IPS-NIHi7 (cell line): Measurements from ENCODE around the gene LARP7.
"Not testable (repeated sequence)": the region's sequence is repeated elsewhere in the genome, so short reads cannot be mapped to it uniquely, and the experiment has no call there.

Experiments
- DNase-seq: peaks from one replicate; pipeline ENCODE4 v3.0.0; 2012; ENCODE audit warnings: mixed read lengths; ENCODE audit errors: extremely low spot score

Gene LARP7

DNA sequence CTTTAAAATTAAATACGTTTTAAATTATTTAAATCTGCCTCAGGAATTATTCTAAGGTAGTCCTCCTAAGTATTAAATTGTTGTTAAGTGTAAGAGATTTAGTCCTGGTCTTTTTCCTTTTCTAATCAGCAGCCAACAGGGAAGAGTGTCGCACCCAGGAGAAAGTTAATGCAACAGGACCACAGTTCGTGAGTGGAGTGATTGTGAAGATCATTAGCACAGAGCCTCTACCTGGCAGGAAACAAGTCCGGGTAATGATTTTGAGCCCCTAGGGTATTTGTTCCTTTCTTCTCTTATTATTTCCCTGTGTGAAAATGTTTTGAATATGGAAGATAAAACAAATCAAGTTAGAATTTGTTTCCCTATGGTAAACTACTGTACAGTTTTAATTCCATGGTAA, 13.4 kb downstream of the LARP7 start:
- no peak for DNase-seq

DNA sequence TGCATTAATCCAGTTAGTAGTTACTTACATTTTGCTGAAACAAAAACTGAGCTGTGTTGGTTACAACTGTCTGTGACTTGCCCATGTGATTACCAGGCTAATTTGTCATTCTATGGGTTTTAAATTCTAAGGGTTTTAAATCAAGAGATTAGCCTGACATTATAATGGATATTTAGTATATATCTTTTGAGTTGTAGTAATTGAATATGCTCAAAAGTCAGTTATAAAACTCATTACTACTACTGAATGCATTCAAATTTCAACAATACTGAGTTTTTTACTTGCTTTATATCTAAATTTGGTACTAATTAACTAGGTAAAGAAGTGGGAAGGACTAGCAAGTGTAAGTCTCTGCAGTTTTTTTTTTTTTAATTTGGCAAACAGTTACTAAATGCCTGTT, 14.7 kb downstream of the LARP7 start:
- no peak for DNase-seq

DNA sequence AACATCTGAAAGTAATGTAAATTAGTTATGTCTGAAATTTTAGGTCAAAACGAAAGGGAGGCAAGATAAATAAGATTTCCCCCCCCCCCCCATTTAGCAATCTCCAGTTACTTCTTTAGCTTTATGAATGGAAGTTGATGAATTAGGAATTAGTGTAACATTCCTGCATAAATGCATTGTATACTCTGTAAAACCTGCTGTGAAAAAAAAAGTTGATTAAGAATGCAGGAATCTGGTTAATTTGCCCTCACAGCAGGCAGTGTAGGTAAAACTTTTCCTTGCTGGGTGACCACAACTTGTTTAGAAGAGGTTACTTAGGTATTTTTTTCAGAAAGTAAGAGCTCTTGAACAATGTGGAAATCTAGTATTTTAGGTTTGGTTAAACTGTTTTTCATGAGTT, 15.3 kb downstream of the LARP7 start:
- DNase-seq = no peak

DNA sequence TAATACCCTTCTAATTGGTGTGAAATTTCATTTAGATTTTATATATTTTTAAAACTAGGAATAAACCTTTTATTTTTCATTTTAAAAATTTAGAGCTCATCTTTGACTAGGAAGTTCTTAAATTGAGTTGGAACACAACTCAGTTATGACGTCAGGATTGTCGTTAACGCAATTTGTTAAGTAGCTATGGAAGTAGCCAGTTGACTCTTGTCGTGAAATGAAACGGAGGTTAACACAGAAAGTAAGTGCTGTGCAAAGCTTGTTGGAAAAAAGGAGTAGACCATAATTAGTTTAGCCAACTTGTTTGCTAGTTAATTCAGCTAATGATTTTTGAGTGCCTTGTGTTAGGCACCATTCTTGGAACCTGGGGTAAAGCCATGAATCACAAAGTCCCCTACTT, 18.3 kb downstream of the LARP7 start:
- no peak for DNase-seq

DNA sequence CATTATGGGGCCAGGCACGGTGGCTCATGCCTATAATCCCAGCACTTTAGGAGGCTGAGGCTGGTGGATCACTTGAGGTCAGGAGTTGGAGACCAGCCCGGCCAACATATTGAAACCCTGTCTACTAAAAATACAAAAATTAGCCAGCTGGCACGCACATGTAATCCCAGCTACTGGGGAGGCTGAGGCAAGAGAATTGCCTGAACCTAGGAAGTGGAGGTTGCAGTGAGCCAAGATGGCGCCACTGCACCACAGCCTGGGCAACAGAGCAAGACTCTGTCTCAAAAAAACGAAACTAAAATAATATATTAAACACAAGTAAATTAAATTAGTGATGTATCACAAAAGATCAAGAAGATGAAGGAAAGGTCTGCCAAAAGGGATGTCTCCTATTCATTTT, 19.2 kb downstream of the LARP7 start:
- DNase-seq = not testable (repeated sequence)

DNA sequence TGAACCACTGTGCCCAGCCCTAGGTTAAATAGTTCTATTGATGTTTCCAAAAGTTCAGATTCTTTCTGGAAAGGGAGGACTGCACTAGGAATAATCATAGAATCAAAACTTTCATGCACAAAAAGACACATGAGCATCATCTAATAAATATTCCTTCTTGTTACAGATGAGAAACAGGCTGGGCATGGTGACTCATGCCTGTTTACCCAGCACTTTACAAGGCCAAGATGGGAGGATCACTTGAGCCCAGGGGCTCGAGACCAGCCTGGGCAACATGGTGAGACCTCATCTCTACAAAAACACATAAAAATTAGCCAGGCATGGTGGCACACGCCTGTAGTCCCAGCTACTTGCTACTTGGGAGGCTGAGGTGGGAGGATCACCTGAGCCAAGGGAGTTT, 27.7 kb downstream of the LARP7 start:
- no peak for DNase-seq

DNA sequence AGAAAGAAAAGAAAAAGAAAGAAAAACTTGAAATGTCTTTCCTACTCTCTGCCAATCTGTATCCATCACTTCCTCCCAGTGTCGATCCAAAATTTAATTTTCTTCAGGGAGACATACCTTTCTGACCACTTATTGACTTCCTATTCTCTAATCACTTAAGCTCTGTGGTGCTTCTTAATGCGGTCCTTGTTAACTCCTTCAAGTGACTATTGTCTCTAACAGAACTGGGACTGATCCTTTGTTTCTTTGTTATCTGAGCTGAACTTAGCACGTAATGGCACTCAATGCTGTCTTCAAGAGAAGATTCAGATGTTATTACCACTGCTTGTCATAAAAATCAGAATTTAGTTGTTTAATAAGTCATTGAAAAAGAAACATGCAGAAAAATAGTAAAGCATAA, 31.2 kb downstream of the LARP7 start:
- DNase-seq = no peak

DNA sequence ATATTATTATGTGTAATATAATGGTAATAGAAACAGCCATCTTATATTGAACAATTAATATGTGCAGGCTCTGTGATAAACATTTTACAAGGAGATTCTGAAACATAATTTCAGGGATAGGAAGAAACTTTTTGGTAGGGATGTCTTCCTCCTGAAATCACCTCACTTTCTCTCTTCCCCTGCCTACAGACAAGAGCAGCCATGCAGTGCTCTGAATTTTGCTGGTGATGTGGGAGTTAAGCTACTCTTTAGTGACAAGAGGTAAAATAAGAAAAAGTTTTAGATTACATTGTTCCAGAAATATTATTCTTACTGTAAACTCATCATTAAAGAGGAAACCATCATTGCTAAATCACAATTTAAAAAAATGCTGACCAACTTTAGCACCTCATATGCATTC, 36.1 kb downstream of the LARP7 start:
- DNase-seq = no peak

DNA sequence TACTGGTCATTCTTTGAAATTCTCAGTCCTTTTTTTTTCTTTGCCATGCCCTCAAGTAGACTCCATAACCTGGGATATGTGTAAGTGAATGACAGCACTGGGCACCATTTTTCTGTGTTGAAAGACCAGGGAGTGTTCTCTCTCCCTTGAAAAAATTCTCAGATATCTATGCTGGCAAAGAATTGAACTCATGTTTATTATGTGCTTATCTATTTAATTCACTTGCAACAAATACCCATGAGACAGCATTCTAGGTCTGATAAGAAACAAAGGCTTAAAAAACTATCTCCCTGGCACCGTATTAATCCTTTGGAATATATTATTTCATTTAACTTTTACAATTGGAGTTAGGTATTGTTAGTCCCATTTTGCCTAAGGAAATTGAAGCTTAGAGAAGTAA, 36.7 kb downstream of the LARP7 start:
- no peak for DNase-seq

DNA sequence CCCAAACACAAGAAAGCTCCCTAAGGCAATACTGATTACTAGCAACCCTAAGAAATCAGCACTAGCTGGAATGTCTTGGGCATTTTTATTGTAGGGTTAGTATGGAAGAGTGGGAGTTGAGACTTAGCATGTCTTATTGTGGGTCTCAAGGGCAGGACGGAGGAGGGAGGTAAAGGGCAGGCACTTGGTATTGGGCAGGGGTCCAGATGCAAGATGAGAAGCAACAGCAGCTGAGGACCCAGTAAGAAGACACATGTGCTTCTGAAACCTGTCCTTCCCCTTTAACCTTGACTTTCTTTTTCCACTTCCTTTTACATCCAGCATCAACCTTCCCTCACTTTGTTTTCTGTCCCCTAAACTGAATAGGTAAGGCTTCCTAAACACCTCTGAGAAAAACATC, 37.4 kb downstream of the LARP7 start:
- no peak for DNase-seq

DNA sequence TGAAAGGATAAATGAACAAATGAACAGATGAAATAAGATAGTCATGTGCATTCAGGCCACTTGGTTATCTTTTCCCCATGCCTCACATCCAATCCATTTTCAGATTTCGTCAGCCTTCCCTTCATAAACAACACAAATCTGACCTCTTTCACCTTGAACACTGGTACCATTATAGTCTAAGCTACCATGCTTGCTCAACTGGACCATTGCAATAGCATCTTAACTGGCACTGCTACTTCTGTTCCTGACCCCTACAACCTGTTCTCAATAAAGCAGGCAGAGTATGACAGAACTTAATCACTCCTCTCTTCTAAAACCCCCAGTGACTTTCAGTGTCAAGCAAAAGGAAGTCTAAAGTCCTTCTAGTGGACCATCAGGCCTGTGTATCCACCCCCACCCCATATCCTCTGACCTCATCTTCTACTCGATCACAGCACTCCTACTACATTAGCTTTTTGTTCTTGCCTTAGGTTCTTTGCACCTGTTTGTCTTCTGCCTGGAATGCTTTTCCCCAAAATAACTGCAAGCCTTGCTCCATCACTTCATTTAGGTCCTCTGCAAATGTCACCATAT, 40.7 kb downstream of the LARP7 start:
- no peak for DNase-seq

DNA sequence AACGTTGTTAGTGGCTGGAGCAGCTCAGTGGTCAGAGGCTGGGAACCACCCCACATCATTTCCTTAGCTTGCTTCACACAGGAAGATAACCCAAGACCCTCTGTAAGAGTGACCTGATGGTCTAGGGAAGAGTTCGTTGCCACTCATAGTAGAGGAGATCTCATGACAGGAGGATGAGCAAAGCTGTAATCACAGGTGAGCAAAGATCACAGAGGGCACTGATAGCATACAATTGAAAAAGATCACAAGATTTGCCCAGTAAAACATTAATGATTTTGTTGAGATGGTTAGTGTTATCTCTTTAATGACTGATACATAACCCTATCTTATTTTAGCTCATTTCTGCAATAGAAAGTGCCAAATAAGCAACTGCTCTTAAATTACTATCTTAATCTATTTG, 44.1 kb downstream of the LARP7 start:
- no peak for DNase-seq

DNA sequence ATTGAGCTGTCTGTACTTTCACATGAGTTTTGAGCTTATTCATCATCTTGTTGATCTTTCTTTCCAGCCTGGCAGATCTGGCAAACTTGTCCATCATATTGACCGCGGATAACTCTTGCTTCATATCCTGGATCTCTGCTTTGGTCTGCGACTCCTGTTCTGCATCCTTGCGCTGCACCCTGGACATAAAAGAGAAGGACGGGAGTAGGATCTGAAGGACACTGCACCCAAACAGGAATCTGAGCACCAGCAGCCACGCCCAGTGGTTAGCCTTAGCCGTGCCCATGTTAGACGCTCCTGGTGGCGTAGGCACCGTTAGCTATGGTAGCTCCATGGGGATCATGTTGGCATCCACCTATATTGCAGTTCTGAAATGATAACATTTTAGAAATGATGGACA, 56.6 kb downstream of the LARP7 start:
- DNase-seq = no peak

DNA sequence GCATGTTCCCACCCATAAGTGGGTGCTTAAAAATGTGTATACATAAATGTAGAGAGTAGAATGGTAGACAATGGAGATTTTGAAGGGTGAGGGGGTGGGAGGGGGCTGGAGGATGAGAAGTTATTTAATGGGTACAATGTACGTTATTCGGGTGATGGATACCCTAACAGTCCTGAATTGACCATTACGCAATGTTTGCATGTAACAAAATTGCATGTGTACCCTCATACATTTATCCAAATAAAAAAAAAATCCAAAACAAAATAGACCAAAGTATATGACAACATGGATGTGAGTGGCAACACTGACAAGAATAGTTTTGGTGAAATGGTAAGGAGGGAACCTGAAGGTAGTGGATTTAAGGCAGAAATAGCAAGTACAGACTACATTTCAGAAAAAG, 63.7 kb downstream of the LARP7 start:
- no peak for DNase-seq

DNA sequence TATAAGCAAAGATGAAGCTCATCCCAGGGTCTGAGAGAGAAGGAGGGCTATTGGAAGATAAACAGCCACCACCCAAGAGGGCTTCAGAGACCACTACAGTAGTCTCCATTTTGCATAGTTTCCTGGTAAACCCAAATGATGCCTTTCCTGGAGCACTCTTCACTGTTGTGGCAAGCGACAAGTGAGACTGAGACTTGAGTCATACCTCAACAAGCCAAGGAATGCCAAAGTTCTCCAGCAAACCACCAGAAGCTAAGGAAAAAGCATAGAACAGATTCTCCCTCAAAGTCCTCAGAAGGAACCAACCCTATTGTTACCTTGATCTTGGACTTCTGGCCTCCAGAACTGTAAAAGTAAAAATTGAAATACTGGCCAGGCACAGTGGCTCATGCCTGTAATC, 65.9 kb downstream of the LARP7 start:
- DNase-seq = no peak

DNA sequence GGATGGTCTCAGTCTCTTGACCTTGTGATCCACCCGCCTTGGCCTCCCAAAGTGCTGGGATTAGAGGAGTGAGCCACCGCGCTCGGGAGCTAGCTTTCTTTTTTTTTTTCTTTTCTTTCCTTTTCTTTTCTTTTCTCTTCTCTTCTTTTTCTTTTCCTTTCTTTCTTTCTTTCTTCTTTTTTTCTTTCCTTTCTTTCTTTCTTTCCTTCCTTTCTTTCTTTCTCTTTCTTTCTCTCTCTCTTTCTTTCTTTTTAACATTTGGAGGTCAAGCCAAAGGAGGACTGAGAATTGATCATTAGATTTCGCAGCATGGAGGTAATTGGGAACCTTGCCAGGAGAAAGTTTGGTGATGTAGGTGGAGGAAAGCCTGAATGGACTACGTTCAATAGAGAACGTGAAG, 67.4 kb downstream of the LARP7 start:
- no peak for DNase-seq

DNA sequence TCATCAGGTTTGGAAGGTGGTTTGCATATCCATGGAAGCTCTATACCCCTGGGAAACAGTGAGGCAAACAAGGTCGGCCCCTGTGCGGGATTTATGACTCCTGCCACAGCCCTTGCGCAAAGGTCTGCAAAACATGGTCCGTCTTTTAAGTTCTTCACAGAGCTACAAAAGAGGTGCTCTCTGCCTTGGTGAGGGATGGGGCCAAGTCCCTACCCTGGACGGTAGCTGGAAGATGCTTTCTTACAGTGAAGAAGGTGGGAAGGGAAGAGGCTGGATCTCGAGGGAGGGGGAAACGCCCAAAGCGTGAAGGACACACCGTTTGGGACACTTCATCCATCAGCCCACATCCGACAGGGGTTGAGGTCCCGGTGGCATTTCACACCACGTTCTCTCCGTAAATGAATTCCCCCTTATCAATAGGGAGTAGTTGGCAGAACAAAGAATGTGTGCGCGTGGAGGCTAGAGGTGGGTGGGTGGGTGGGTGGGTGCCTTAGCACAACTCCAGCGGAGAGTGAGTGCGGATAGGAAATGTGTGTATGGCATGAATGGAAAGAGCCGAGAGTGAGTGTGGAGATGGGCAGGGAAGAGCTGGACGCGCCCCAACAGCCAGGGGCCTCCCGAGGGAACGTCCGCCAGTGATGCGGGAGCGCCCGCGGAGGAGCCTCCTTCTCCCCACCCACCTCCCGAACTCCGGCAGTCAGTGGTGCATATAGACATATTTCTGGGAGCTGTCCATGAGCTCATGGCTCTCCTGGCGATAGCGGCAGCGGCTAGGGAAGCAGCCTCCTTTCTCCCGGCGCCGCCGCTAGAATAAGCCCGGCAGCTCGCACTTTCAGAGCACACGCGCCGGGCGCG, 68.3 kb downstream of the LARP7 start:
- peak; percentile 45 for DNase-seq

DNA sequence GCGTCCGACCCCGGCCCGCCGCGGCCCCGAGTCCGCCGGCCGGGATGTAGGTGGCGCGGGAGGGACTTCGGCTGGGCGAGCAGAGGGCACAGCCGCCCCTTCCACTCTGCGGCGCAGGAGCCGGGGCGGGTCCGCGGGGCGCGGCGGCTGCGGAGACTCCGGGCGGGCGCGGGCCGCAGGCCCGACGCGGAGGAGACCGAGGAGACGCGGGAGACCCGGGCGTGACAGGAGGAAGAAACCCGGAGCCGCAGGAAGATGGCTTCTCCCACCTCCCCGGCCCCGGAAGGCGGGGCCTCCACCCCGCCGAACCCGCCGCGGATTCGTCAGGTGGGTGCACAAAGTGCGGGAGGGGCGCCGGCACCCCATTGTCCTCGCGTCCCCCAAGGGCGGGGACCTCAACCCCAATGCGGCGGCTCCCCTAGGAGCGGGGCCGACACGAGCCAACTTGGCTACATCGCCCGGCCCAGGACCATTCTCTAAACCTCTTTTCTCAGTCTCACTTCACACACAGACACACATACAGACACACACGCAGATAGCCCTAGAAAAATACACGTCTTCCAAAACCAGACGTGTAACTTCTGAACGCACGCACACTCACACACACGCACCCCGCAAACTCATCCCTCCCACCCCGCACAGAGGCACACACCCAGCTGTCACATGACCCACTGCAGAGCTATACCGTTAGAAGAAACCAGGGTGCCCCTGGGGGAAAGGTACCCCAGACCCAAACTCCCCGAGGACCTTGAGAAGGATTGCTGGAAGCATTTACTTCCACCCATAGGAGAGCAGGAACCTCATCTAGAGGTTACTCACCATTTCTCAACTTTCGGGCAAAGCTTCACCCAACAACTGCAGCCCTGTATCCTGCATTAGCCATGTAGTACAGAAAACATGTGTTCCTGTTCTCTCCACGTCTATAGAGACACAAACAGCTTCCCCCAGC, 69.2 kb downstream of the LARP7 start:
- DNase-seq = peak; percentile 45

DNA sequence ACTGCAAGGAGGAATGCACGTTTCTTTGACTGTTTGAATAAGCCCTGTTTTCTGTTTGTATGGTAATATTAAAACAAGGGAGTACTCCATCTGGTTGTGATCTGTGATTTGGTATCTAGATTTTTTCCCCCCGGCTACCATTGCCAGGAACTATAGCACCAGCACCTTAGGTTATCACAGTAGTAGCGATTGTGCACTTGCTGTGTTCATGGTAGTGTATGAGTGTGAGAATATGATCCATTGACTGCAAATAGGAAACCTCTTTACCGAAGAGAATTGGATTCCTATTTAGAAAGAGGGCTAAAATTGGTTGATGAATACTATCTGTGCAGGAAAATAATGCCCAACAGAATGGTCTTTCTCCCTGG, 69.9 kb downstream of the LARP7 start:
- no peak for DNase-seq
